GM23338 (cell line): ENCODE results near the gene SOS2.

Experiments
- CREB1 ChIP-seq: fragments of 250-450 bp; sonication (Bioruptor Pico); IDR thresholded peaks from 2 replicates; pipeline ENCODE4 v1.5.0; 2020; ENCODE audit warnings: low read depth, mild to moderate bottlenecking, moderate library complexity
- CTCF ChIP-seq, 2 experiments: fragments of 200-600 bp in 1 of 2; sonication (generic) in 1 of 2; conservative IDR thresholded peaks; 2 replicates each; pipeline versions ENCODE4 v1.5.1 to v1.6.1; 2016 to 2017; ENCODE audit warnings: antibody characterized with exemption in 2 of 2, low read depth in 2 of 2, mild to moderate bottlenecking in 2 of 2, moderate library complexity in 1 of 2
- EZH2 ChIP-seq: fragments of 200-600 bp; sonication (generic); IDR thresholded peaks from one replicate; pipeline ENCODE4 v1.8.0; 2017; ENCODE audit warnings: antibody characterized with exemption, mild to moderate bottlenecking, low read depth; ENCODE audit not compliant: unreplicated experiment
- EZH2phosphoT487 ChIP-seq: fragments of 200-600 bp; sonication (generic); IDR thresholded peaks from one replicate; pipeline ENCODE4 v1.8.1; 2018; ENCODE audit warnings: antibody characterized with exemption; ENCODE audit not compliant: unreplicated experiment
- JUNB ChIP-seq: IDR thresholded peaks from one replicate; pipeline ENCODE4 v1.6.1; 2016; ENCODE audit warnings: antibody characterized with exemption; ENCODE audit not compliant: unreplicated experiment
- NANOG ChIP-seq: IDR thresholded peaks from 2 replicates; pipeline ENCODE4 v1.6.1; 2016; ENCODE audit warnings: antibody characterized with exemption, borderline replicate concordance
- POLR2AphosphoS5 ChIP-seq: IDR thresholded peaks from 2 replicates; pipeline ENCODE4 v1.6.1; 2016; ENCODE audit warnings: antibody characterized with exemption, low read depth
- STAT1 ChIP-seq: IDR thresholded peaks from one replicate; pipeline ENCODE4 v1.6.1; 2016; ENCODE audit warnings: antibody characterized with exemption; ENCODE audit not compliant: unreplicated experiment
- ZNF331 ChIP-seq: fragments of 250-450 bp; sonication (Bioruptor Pico); IDR thresholded peaks from 2 replicates; pipeline ENCODE4 v1.5.0; 2020; ENCODE audit warnings: low read depth, mild to moderate bottlenecking, moderate library complexity
- ZNF462 ChIP-seq: fragments of 250-450 bp; sonication (Bioruptor Pico); IDR thresholded peaks from 2 replicates; pipeline ENCODE4 v1.5.0; 2020; ENCODE audit warnings: mild to moderate bottlenecking, moderate library complexity

- TF ChIP-seq CTCF (conservative IDR thresholded peaks at IDR 0.05; ENCODE audit: low read depth in 2 of 2) (no peak), EZH2phosphoT487 (no peak), ZNF331 (CRISPR knock-in tag) (no peak), EZH2 (no peak), STAT1 (no peak), NANOG (no peak), CREB1 (no peak), POLR2AphosphoS5 (no peak), ZNF462 (no peak), JUNB (no peak)
Observed at GRCh38 chr14:50212726-50213125, 18.7 kb downstream of the SOS2 start.
